NCI-H1105 (cell line): ENCODE data around the gene ZNF385B.

Experiments used
- DNase-seq: peaks from one replicate; lab custom pipeline; 2025; lab: John Stamatoyannopoulos, UW

The ZNF385B gene

DNA sequence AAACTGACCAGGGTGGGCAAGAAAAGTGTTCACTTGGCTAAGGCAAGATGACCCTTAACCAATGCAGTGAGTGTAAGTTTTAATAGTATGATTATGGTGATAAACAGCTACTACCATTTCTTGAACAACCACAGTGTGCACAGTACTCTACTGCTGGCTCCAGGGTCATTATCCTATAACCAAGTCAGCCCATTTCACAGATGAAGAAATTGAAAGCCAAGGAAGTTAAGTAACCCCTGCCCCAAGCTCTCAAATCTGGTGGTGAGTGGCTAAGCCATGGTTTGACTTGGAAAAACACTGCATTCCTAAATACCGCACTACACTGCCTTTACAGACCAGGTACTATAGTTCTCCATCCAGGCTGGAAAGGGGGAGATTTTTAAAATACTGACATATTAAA lies 5.7 kb downstream of the ZNF385B start:
- no peak for DNase-seq

DNA sequence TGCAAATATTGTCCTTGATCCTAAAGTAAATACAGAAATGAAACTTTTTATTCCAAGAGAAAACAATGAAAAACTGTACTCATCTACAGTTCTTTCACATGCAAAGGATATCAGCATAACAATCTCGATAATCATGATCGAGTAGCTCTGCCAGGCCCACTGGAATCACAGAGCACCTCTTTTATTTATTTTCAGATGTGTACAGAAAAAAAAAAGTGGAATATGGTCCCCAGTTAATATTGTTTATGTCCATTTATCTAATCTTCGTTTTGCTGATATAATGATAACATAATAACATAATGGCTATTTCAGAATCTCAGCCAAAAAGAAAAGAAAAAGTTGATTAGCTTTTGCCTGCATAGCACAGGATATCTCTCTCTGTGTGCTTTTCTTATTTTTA lies 6.5 kb downstream of the ZNF385B start:
- no peak for DNase-seq

DNA sequence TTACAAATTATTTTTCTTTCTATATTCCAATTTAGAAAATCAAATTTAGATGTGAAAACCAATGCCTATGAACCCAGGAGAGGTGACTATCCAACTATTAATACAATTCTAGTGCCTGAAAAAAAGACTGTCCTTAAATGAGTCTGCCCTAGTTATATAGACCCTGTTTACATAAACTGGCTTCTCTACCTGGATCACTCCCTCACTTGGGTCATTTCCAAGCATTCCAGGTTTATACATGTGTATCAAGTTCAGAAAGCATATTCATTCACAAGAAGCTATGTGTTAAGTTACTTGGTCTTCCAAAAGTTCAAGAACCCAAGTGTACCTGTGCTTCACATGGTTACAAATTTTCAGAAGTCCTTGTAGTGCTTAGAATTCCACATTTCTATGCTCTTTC lies 8.3 kb downstream of the ZNF385B start:
- DNase-seq, result no peak

DNA sequence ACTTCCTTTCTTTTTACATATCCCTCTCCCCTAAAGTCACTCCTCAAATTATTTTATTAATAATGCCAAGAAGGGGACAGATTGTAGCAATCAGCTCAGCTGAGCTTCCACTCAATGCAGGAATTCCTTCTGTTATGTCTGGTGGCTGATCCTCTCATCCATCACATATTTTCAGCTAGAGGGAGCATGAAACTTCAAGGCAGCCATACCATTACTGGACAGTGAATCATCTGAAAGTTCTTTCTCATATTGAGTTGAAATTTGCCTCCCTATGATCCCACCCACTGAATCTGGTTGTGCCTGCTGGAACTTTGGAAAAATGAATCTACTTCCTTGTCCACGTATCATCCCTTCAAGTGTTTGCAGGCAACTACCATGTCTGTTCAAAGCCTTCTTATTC lies 11.2 kb downstream of the ZNF385B start:
- no peak for DNase-seq

DNA sequence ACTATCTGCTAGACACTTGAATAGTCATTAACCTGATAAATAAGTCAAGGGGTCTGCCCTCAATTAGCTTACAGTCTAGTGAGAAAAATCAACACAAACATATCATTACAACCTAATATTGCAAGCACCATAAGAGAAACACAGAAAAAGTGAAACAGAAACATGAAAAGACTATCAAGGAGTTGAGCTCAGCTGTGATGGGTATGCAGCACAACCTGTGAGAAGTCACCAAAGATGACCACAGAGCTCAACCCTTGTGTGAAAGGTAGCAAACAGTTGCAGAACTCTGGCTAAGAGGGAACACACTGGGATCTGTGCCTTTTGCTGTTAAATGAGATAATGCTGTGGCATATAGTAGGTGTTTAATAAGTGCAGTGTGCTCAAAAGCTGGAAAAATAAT lies 11.7 kb downstream of the ZNF385B start:
- no peak for DNase-seq

DNA sequence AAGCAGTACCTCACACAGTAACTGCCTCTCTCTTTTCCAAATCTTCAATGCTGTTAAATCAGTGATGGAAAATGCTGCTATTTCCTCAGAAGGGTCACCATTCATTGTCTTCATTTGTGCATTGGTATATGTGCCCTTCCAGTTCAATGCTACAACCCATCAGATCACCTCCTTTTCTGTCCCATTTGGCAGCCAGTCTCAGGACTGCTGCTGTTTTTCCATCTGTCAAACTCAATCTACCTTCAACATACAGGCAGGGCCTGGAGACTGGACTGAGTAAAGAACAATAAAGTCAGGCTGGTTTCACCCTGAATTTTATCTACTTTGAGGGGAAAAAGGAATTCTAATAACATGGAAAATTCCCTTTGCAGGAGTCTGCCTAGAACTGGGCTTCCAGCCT lies 17.9 kb downstream of the ZNF385B start:
- DNase-seq, result no peak

DNA sequence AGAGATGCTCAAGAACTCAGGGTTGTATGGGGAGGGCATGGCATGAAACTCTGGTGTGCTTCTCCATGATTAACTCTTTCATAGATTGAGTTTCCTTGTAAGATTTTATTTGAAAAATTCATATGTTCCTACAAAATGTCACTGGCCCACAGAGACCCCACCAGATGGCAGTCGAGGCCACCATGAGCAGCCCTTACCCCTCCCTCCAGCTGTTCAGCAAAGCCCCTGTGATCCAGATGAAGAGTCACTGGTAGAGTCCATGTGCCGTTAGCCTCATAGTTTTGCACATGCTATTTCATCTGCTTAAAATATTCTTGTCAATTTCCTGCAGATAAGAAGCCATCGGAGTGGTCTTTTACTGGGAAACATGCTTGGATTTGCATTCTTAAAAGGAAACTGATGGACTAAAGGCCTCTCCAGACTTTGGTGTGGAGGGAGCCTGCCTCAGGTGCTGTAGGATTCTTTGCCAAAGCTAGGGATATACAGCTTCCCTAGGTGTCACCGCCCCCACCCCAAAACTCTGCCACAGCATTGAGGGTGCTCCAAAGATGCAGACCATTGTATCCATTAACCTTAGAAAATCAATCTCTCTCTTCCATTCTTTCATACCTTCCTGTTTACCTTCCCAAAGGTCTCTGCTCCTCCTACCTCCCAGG lies 18.8 kb downstream of the ZNF385B start:
- peak; percentile 21 for DNase-seq

DNA sequence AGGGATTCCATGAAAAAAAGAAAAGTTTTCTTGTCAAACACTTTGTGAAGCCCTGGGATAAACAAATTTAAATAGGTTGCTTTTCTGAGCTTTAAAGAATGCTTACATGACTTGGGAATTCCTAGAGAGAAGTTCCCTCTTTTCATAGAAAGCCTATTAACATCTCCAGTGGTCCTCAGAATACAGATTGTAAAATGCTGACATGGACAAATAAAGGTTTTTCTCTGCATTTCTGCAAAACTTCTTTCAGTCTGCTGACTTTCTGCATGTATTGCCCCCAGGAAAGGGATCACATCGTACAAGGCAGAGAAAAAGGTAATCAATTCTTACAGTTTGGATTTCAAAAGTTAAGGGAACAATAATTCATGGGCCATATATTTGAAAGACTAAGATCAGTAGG lies 20.6 kb downstream of the ZNF385B start:
- DNase-seq, result no peak

DNA sequence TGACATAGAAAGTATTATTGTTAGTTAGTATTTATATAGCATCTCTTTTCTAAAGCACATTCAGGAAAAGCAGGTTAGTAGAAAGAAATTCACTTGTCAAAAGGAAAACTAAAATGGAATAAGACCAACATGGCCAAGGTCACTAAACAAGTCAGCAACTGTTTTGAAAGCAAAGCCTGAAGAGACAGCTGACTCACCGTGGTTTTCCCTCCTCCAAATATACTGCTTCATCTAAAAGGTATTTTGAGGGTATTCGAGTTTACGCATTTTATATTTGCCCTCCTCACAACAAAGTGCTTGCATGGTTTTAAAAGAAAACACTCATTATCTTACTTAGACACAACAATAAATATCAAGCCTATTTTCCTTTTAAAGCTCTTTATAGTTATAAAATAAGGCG lies 24.0 kb downstream of the ZNF385B start:
- no peak for DNase-seq

DNA sequence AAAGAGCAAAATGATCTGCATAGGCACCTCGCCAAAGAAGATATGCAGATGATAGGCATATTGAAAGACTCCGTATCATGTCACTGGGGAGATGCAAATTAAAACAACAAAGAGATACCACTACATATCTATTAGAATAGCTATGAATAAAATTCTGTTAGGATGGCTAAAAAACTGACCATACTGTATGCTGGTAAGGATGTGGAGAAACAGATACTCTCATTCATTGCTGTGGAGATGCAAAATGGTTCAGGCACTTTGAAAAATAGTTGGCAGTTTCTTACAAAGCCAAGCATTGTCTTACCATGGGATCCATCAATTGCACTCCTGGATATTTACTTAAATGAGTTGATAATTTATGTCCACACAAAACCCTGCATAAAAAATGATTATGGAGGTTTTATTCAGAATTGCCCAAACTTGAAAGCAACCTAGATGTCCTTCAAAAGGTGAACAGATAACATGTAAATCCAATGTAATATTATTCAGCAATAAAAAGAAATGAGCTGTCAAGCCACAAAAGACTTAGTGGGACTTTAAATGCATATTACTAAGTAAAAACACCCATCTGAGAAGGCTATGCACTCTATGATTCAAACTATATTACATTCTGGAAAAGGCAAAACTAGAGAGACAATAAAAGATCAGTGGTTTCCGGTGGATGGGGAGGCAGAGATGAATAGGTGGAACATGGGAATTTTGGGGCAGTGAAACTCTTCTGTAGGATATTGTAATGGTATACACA lies 31.2 kb downstream of the ZNF385B start:
- no peak for DNase-seq

DNA sequence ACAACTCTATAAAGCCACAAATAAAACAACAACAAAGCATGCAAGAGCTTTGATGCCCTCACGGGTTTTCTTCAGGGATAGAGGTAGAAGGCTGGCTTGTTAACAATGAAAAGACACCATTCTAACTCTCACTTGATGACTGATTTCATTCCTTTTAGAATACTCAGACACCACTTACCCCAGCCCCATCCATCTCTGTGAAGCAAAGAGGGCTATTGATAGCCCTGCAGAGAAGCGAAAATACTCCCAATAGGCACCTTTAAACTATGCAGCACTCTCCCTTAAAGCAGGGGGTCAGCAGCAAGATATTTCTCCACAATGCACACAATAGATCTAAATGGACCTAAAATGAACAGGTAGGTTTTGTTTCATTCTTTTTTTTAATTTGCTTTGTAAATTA lies 35.1 kb downstream of the ZNF385B start:
- no peak for DNase-seq

DNA sequence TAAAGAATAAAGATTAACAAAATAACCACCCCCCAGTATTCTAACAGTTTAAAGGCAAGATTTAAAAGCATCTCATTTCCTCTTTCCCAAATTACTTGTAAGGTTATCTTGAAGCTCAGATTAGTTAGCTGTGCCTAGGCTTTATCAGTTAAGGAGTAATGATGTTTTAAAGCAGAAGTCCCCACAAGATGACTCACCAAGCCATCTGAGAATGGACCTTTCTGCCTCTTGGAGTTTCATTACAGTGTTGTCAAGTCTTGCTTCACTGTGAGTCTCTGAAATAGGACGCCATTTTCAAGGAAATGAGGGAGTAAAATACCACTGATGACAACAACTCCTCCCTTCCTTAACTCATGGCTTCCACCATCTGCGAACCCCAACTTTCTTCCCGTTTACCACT lies 35.9 kb downstream of the ZNF385B start:
- no peak for DNase-seq

DNA sequence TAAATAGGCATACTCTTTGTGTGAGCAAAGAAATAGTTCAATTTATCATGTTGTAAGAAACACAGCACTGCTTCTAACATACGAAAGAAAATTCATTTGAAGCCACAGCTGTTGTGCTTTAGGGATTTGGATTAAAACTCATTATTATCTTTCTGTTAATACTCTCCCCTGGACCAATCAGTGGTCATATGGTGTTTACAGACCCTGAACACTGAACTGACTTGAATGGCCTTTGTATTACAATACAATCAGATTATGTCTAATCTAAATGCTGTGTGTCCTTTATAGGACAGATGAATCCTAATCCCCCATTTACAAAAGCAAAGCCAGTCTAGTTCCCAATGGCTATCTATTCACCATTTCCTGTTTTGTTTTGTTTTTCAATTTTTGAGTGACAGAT lies 36.5 kb downstream of the ZNF385B start:
- no peak for DNase-seq

DNA sequence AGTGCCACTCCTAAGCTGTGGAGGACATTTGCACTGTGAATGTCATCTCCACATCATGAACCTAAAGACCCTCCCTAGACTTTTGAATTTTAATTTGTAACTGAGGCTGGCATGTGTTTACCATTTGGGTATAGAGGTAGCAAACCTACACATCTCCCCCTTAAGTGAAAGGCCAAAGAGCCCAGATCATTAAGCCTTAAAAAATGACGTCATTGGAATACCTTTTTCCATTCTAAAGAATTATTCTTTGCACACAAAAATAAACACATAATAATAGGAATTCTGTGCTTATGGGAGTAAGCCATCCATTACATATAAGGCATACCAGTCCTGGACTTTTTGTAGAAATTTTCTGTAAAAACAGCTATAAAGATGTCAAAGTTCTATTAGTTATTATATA lies 38.9 kb downstream of the ZNF385B start:
- no peak for DNase-seq

DNA sequence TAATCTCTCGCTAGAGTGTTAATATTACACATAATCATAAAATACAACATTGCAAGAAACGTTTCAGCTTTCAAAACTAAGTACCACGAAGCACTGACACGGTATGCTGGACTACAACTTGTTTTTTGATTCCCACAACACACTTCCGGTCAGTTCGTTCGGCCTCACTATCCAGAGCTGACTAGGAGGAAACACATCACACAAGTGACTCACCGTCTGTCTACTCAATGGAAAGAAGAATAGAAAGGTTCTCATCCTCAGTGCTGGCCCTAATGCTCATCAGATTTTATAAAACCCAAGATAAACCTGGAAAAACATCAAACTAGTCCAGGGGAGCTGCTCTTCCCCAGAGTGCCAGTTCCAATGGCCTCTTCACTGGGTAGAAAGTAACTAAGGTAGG lies 42.9 kb downstream of the ZNF385B start:
- DNase-seq, result no peak

DNA sequence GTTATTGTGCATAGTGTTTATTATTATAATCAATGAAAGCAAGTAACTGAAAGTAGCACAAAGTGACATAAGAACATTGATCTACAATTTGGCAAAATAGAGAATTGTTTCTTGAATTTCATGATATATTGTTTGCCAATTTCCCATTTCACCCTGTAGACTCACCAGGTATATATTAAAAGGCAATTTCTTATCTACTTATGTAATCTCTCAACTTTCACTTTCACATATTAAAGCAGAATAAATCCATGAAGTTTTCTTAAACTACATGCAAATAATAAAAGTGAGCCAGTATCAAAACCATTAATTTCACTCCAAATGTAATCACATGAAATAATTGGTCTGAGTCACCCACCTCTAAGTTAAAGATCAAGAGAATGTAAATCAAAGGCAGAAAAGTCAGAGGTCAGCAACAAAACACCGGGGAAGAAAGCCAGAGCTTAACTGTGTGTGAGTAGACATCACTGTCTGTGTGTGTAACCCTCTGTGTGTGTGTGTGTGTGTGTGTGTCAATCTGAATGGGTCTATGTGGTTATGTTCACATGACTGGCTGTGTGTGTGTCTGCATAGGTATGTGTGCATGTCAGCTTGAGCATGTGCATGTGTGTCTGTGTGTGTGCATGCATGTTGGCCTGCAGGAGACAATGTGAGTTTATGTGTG lies 44.1 kb downstream of the ZNF385B start:
- no peak for DNase-seq

DNA sequence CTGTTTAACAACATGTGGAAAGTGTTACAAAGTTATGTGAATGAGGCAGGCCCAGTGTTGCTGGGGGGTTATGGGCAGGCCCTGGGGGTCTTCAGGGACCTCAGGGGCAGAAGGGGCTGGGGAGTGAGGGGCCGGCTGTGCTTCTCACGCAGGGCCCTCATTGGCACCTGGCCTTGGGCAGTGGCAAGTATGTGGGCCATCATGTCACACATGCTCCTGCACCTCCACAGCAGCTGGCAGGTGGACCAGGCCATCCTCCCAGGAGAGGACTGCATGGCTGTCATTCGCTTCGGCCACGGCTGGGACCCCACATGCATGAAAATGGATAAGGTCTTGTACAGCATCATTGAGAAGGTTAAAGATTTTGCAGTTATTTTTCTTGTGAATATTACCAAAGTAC lies 47.4 kb downstream of the ZNF385B start:
- DNase-seq, result no peak

DNA sequence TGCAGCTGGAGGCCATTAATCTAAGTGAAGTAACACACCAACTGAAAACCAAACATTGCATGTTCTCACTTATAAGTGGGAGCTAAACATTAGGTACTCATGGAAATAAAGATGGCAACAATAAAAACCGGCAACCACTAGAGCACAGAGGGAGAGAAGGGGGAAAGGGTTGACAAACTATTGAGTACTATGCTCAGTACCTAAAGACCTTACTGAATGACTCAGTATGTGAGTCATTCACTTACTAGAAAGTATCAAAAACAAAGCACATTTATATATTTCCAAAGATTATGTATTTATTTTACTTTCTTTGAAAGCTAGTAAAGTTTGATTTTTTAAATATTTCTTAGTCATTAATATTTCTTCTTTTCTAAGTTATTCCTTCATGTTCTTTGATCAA lies 48.9 kb downstream of the ZNF385B start:
- no peak for DNase-seq

DNA sequence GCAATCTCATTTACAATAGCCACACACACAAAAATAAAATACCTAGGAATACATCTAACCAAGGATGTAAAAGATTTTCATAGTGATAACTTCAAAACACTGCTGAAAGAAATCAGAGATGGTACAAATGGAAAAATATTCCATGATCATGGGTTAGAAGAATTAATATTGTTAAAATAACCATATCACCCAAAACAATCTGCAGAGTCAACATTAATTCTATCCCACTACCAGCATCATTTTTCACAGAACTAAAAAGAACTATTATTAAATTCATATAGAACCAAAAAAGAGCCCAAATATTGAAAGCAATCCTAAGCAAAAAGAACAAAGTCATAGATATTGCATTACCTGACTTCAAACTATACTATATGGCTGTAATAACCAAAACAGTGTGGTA lies 50.4 kb downstream of the ZNF385B start:
- DNase-seq, result no peak

DNA sequence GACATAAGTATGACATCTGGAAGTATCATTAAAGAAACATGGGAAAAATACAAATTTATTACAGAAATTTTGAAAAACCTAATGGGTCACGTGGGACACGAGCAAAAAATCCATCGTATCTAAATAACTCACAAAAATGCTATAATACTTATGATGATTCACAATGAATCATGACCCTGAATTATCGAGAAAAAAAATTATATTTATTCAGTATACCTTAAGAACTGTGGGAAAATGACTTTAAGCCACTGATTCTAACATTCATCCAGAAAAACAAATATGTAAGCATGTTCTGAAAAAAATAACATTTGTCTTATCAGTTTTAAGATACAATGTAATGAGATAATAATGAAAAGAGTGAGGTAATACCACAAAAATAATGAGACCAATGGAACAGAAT lies 51.8 kb downstream of the ZNF385B start:
- DNase-seq, result no peak

DNA sequence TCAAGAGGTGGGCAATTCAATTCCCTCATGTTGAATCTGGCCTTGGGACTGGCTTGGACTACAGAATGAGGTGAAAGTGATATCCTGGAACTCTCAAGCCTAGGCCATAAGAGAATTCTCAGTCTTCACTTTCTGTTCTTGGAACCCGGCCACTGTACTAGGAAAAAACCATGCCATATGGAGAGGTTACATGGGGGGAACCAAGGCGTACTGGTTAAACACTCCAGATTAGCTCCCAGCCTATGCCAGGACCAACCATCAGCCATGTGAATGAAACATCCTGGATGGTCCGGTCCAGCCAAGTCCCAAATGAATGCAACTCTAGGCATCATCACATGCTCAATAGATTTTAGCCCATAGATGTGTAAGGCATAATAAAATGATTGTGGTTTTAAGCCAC lies 56.4 kb downstream of the ZNF385B start:
- DNase-seq, result no peak

DNA sequence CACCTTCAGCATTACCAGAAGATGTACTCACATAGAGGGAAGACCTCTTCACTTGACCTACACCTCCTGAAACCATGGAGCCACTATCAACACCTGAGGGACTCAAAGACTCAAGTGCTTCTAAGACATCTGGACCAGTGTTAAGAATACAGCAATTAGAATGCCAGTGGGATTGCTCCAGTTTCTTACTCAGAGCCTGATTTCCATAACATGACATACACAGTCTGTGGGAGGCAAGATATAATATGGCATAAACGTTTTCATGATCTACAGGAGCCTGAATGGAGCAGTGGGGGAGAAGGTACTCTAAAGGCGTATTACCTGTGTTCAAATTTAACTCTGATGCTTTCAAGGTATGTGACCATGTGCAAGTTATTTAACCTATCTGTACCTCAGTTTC lies 57.2 kb downstream of the ZNF385B start:
- DNase-seq, result no peak

DNA sequence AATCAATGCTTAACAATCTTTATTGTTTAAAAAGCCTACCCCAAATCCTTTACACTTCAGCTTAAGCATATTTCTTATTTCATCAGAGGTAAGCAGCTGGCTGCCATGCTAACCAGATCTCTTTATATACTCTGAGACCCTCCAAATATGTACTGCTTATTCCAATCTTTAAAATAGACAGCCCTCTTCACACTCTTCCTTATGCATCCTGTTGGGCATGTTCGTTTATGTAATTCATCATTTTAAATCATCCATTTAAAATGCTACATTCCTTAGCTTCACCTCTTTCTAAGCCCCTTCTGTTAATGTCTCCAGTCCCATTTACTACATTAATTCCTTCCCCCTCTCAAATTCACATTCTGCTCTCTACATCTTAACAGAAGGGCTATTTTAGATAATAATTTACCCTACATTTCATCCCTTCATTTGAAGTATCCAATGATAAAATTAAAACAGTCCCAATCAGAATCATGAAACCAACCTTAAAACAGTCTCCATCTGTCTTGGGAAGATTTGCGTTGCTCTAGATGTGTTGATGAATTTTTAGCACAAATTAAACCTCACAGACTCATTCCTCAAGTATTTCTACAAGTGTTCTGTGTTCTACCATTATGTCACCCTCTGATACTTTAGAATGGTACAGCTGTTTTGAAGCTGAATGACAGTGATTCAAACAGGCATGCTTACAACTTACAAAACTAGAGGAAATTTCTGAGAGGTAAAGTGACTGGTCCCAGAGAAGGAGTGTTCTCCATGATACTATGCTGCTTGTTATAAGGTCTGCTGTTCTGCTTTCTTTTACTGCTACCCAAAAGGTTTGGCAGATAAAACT lies 59.1 kb downstream of the ZNF385B start:
- no peak for DNase-seq
